Bone marrow (tissue), 2 donors: ENCODE data around the gene FBN2.
A peak's percentile ranks its signal among the peaks of the same experiment; 100 is the strongest.

ENCODE experiments used
- DNase-seq, 2 donors: peaks; one replicate each; lab custom pipeline; 2025; lab: John Stamatoyannopoulos, UW

Gene FBN2

GRCh38 chr5:128538000-128538249 lies at the start of gene FBN2:
FBN2 (minus strand) TSS chr5:128538245; CDS start chr5:128537603, 642 bp downstream.
- DNase-seq: peak in 1 of 2 donors; percentile 39

- DNase-seq: no peak
Observed at GRCh38 chr5:128587275-128587674, 49.2 kb upstream of the FBN2 start.

DNA sequence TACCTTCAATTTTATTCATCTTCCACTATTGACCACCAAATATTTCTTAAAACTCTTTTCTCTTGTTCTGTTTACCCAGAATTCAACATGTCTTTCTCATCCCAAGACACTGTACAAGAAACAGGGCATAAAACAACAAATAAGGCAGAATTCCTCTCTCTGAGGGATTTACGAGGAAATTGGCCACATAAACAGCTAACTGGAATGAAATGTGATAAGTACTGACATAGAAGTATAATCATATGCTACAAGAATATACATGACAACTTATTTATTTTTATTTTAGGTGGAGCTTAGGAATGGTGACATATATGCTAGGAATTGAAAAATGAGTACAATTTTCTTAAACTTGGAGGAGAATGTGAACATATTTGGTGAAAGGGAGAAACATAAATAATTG lies 48.8 kb upstream of the FBN2 start:
- no peak for DNase-seq

- no peak for DNase-seq
Observed at GRCh38 chr5:128579639-128580038, 41.6 kb upstream of the FBN2 start.

- no peak for DNase-seq
Observed at GRCh38 chr5:128579093-128579492, 41.0 kb upstream of the FBN2 start.

GRCh38 chr5:128574041-128574440 lies 36.0 kb upstream of the FBN2 start:
- no peak for DNase-seq

GRCh38 chr5:128572930-128573319 lies 34.9 kb upstream of the FBN2 start:
- DNase-seq: no peak

DNA sequence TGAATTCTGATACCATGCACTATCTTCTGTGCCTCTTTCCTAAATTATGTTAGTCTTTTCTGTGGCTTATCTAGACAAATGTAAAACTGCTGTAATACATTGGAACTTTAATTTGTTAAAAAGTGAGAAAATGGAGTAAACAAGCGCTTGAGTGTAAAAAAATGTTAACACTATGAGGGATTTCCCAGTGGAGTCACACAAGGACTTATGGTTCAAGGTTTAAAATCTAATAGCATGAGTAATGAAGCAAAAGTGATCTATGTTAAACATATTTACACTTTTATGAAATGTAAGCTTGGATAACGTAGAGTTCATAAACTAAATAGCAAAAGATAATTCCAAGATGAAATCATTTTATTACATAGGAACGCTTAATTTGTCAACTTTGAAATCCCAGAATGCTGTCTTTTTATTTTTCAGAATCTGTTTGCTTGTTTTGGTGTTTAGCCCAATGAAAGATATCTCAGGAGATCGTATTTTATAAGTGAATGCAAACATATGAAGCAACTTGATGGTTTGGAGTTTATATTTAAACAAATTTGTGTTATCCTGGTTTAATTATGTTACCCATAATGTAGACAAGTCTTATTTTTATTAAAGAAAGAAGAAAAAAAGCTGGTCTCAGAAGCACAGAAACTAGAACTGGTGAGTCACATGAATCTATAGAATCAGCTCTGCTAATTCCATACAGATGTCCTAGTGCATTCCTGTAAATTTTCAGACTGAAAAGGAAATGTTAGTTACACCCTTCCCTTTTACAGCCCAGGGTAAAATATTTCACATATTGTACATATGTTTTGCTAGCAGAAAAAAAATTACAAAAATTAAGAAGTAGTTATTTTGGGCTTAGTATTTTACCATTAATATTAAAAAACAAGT lies 34.2 kb upstream of the FBN2 start:
- no peak for DNase-seq

GRCh38 chr5:128566178-128566577 lies 28.1 kb upstream of the FBN2 start:
- DNase-seq: no peak

GRCh38 chr5:128559300-128560297 lies 21.6 kb upstream of the FBN2 start:
- no peak for DNase-seq

DNA sequence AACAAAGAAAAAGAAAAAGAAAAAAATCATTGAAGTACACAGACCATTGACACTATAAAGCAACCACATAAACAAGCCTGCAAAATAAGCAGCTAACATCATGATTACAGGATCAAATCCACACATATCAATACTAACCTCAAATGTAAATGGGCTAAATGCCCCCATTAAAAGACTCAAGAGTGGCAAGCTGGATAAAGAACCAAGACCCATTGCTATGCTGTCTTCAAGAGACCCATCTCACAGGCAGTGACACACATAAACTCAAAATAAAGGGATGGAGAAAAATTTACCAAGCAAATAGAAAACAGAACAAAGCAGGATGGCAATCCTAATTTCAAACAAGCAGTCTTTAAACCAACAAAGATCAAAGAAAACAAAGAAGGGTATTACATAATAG lies 15.7 kb upstream of the FBN2 start:
- DNase-seq: no peak

- DNase-seq: no peak
Observed at GRCh38 chr5:128551476-128551875, 13.4 kb upstream of the FBN2 start.

DNA sequence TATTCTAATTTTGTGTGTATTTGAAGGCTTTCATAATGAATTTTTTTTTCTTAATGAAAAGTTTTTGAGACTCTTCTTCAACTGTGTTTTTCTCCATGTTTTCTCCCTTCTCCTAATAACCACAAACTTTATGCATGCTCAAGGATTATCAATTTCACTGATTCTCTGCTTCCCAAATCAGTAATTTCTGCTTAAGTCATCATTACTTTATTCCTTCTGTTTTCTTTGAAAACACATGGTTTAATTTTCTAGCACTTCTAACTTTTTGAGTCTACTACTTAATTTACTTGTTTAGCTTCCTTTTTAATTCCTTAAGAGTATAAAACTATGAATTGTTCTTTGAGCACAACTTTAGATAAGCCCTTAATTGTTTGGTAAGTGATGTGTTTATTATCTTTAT lies 11.5 kb upstream of the FBN2 start:
- no peak for DNase-seq

- DNase-seq: no peak
Observed at GRCh38 chr5:128546658-128547281, 8.7 kb upstream of the FBN2 start.

- DNase-seq: no peak
Observed at GRCh38 chr5:128541385-128541784, 3.3 kb upstream of the FBN2 start.

GRCh38 chr5:128539038-128539429 lies 989 bp upstream of the FBN2 start:
- DNase-seq: no peak

- DNase-seq: no peak
Observed at GRCh38 chr5:128538250-128539037, 399 bp upstream of the FBN2 start.

GRCh38 chr5:128537221-128537999 lies 635 bp downstream of the FBN2 start:
- peak in 1 of 2 donors; percentile 39 for DNase-seq

GRCh38 chr5:128536254-128537220 lies 1.5 kb downstream of the FBN2 start:
- DNase-seq: no peak

- DNase-seq: no peak
Observed at GRCh38 chr5:128535251-128535650, 2.8 kb downstream of the FBN2 start.
